RPMI7951 (cell line): ENCODE results near the gene CTF1. TPM values are rescaled to one million over a fixed set of nuclear protein-coding genes. Genes with fewer than 3 reads are reported as not detected.
"Not testable (repeated sequence)": the region's sequence is repeated elsewhere in the genome, so short reads cannot be mapped to it uniquely, and the experiment has no call there.

Source experiments
- DNase-seq: peaks from one replicate; pipeline ENCODE4 v3.0.0-alpha.2; 2012; ENCODE audit warnings: low read depth
- total RNA-seq: library from RNA; depleted of rRNA; stranded (reverse); fragments of >200 nt; shearing (Covaris generic); gene quantifications from 2 replicates; pipeline ENCODE4 v1.2.3, GENCODE V29; 2014

Gene CTF1
- total RNA-seq, 1 experiment from 2014 or later, result 0.24 TPM

- no peak for DNase-seq
Measured at GRCh38 chr16:30931068-30931650, 34.7 kb downstream of the CTF1 start.

- DNase-seq, result peak; percentile 26
Measured at GRCh38 chr16:30934827-30935557, 38.6 kb downstream of the CTF1 start.

GRCh38 chr16:30937692-30938091 lies 41.3 kb downstream of the CTF1 start:
- no peak for DNase-seq

GRCh38 chr16:30939571-30939970 lies 43.2 kb downstream of the CTF1 start:
- not testable (repeated sequence) for DNase-seq

GRCh38 chr16:30941600-30942425 lies 45.4 kb downstream of the CTF1 start:
- DNase-seq, result peak; percentile 60

- no peak for DNase-seq
Measured at GRCh38 chr16:30942426-30942806, 46.0 kb downstream of the CTF1 start.

GRCh38 chr16:30944352-30944751 lies 47.9 kb downstream of the CTF1 start:
- no peak for DNase-seq

- DNase-seq, result no peak
Measured at GRCh38 chr16:30946671-30947540, 50.5 kb downstream of the CTF1 start.

GRCh38 chr16:30947541-30947858 lies 51.1 kb downstream of the CTF1 start:
- no peak for DNase-seq

- DNase-seq, result peak; percentile 96
Measured at GRCh38 chr16:30947859-30948666, 51.6 kb downstream of the CTF1 start.

GRCh38 chr16:30948667-30949649 lies 52.5 kb downstream of the CTF1 start, which contains the start of gene ORAI3:
Gene ORAI3, plus strand, starts transcription at chr16:30949068. Its CDS starts 222 bp downstream, at chr16:30949290.
- peak; percentile 67 for DNase-seq

GRCh38 chr16:30949650-30950515 lies 53.5 kb downstream of the CTF1 start:
- peak; percentile 92 for DNase-seq

- DNase-seq, result no peak
Measured at GRCh38 chr16:30950516-30951065, 54.2 kb downstream of the CTF1 start.

- no peak for DNase-seq
Measured at GRCh38 chr16:30951193-30951592, 54.8 kb downstream of the CTF1 start.

GRCh38 chr16:30951750-30952149 lies 55.3 kb downstream of the CTF1 start:
- no peak for DNase-seq

GRCh38 chr16:30953111-30953510 lies 56.7 kb downstream of the CTF1 start:
- no peak for DNase-seq
